CD14-positive monocyte (primary cell): Measurements from ENCODE around the gene RPL9. TPM values are rescaled to one million over a fixed set of nuclear protein-coding genes. Genes with fewer than 3 reads are reported as not detected.

Experiments
- DNase-seq, 3 donors: peaks; one replicate each; pipeline ENCODE4 v3.0.0-alpha.2; 2011 to 2022
- H2AFZ ChIP-seq: 2 replicates; pipeline ENCODE4 v1.6.0; 2012; ENCODE audit warnings: mild to moderate bottlenecking, low read depth, low read length, inconsistent platforms; ENCODE audit not compliant: insufficient read depth, poor library complexity, severe bottlenecking
- H3K27ac ChIP-seq, 2 donors: 1 replicate in 1 of 2; 2 replicates in 1 of 2; pipeline ENCODE4 v1.5.1; 2012 to 2013; ENCODE audit warnings: low read length in 2 of 2, control low read depth in 1 of 2, inconsistent platforms in 1 of 2, low read depth in 1 of 2, mild to moderate bottlenecking in 1 of 2
- H3K27me3 ChIP-seq, 2 donors: one replicate each; pipeline versions ENCODE4 v1.6.0 to v1.6.1; 2011 to 2013; ENCODE audit warnings: low read length in 2 of 2; ENCODE audit not compliant: control insufficient read depth in 2 of 2, insufficient read depth in 2 of 2
- H3K36me3 ChIP-seq, 2 donors: replicated peaks in 1 of 2; 1 replicate in 1 of 2; 2 replicates in 1 of 2; pipeline versions ENCODE4 v1.5.1 to v1.6.1; 2012 to 2013; ENCODE audit warnings: low read length in 2 of 2, control low read depth in 1 of 2, inconsistent platforms in 1 of 2, mild to moderate bottlenecking in 1 of 2; ENCODE audit not compliant: insufficient read depth in 2 of 2, control insufficient read depth in 1 of 2
- H3K4me1 ChIP-seq, 2 donors: 1 replicate in 1 of 2; 2 replicates in 1 of 2; pipeline versions ENCODE4 v1.5.1 to v1.6.1; 2012 to 2013; ENCODE audit warnings: low read length in 2 of 2, control low read depth in 1 of 2, inconsistent platforms in 1 of 2, mild to moderate bottlenecking in 1 of 2, moderate library complexity in 1 of 2; ENCODE audit not compliant: insufficient read depth in 2 of 2, control insufficient read depth in 1 of 2
- H3K4me2 ChIP-seq: replicated peaks from 2 replicates; pipeline ENCODE3; 2012; ENCODE audit warnings: low read length, moderate library complexity, mild to moderate bottlenecking; ENCODE audit not compliant: poor library complexity, severe bottlenecking; ENCODE audit errors: extremely low read depth
- H3K4me3 ChIP-seq, 3 experiments: fragments of 200-600 bp in 1 of 3; sonication (generic) in 1 of 3; replicated peaks in 1 of 3; 1 replicate in 2 of 3; 2 replicates in 1 of 3; pipeline ENCODE4 v1.5.1; 2011 to 2013; ENCODE audit warnings: low read length in 3 of 3, mild to moderate bottlenecking in 3 of 3, control low read depth in 2 of 3, low read depth in 2 of 3, inconsistent platforms in 1 of 3, moderate library complexity in 1 of 3
- H3K79me2 ChIP-seq: 2 replicates; pipeline ENCODE4 v1.6.0; 2012; ENCODE audit warnings: mild to moderate bottlenecking, control low read depth, inconsistent platforms, low read length, moderate library complexity; ENCODE audit not compliant: insufficient read depth
- H3K9ac ChIP-seq: 2 replicates; pipeline ENCODE4 v1.6.0; 2017; ENCODE audit warnings: low read length, mild to moderate bottlenecking; ENCODE audit not compliant: insufficient read depth, poor library complexity, severe bottlenecking
- H3K9me3 ChIP-seq, 2 donors: replicated peaks in 1 of 2; 1 replicate in 1 of 2; 2 replicates in 1 of 2; pipeline versions ENCODE4 v1.5.1 to v1.6.1; 2012 to 2013; ENCODE audit warnings: low read length in 2 of 2, control low read depth in 1 of 2; ENCODE audit not compliant: control insufficient read depth in 1 of 2, insufficient read depth in 1 of 2
- H4K20me1 ChIP-seq: 2 replicates; pipeline ENCODE4 v1.6.0; 2012; ENCODE audit warnings: mild to moderate bottlenecking, low read length, control low read depth, moderate library complexity; ENCODE audit not compliant: insufficient read depth
- H3K27ac Mint-ChIP-seq, 7 donors: one replicate each; pipeline ENCODE4 v1.8.0; 2020; ENCODE audit warnings: mild to moderate bottlenecking in 7 of 7, mixed read lengths in 7 of 7, moderate library complexity in 6 of 7, inconsistent platforms in 2 of 7
- H3K27me3 Mint-ChIP-seq, 3 donors: one replicate each; pipeline ENCODE4 v1.8.0; 2021 to 2022; ENCODE audit warnings: low read depth in 3 of 3, mild to moderate bottlenecking in 3 of 3, mixed read lengths in 3 of 3, moderate library complexity in 3 of 3, inconsistent platforms in 1 of 3
- H3K36me3 Mint-ChIP-seq, 2 donors: one replicate each; pipeline ENCODE4 v1.8.0; 2020; ENCODE audit warnings: mixed read lengths in 2 of 2, inconsistent platforms in 1 of 2, mild to moderate bottlenecking in 1 of 2
- H3K4me1 Mint-ChIP-seq: one replicate; pipeline ENCODE4 v1.8.0; 2020; ENCODE audit warnings: mild to moderate bottlenecking, mixed read lengths
- H3K4me3 Mint-ChIP-seq, 2 donors: one replicate each; pipeline ENCODE4 v1.8.0; 2020; ENCODE audit warnings: mild to moderate bottlenecking in 2 of 2, mixed read lengths in 2 of 2, moderate library complexity in 1 of 2
- H3K9me3 Mint-ChIP-seq, 7 donors: one replicate each; pipeline ENCODE4 v1.8.0; 2020 to 2022; ENCODE audit warnings: mixed read lengths in 7 of 7, mild to moderate bottlenecking in 6 of 7, moderate library complexity in 6 of 7, inconsistent platforms in 2 of 7
- CTCF ChIP-seq: fragments of 200-600 bp; IDR thresholded peaks from one replicate; pipeline ENCODE4 v1.8.0; 2022; ENCODE audit warnings: antibody characterized with exemption, mild to moderate bottlenecking
- WGBS: methylation state at CpG from one replicate; pipeline ENCODE4 v1.1.5; 2013; ENCODE audit warnings: missing lambda C conversion rate; ENCODE audit not compliant: insufficient coverage; 5-methylcytosine and 5-hydroxymethylcytosine counted together
- intact Hi-C, 2 donors: fragments of 100-400 bp; cut with micrococcal nuclease; formaldehyde crosslinking; loops; one replicate each; pipeline versions ENCODE4 v1.15.0 to v1.15.1; 2023
- polyA plus RNA-seq, 3 donors: library from polyadenylated mRNA; depleted of rRNA in 1 of 3; unstranded in 2 of 3; stranded (reverse) in 1 of 3; fragments of 300-500 nt in 2 of 3; fragments of >200 nt in 1 of 3; fragmentation: Illumina TruSeq in 2 of 3; gene quantifications; 1 replicate in 2 of 3; 2 replicates in 1 of 3; pipeline ENCODE4 v1.2.3, GENCODE V29; 2012 to 2021

The RPL9 gene
- polyA plus RNA-seq, 3 donors, result 821 to 1,937 (median 828) TPM

GRCh38 chr4:39410415-39410814 is 48.3 kb downstream of the RPL9 start:
- Histone ChIP-seq H3K9ac (no peak overlapping the region), H4K20me1 (no peaks in the 10 kb centered on the region), H3K9me3 (no peaks in the 10 kb centered on the region), H3K36me3 (no peaks in the 10 kb centered on the region), H3K79me2 (no peaks in the 10 kb centered on the region), H3K27me3 (no peaks in the 10 kb centered on the region), H3K4me1 (no peaks in the 10 kb centered on the region), H3K27ac (no peak overlapping the region), H3K4me3 (no peak overlapping the region), H2AFZ (peak overlapping the region; percentile 24), H3K4me2 (no peak overlapping the region)
- no peaks in the 10 kb centered on the region for H3K9me3 Mint-ChIP-seq
- no peaks in the 10 kb centered on the region for H3K4me1 Mint-ChIP-seq
- H3K36me3 Mint-ChIP-seq, result no peaks in the 10 kb centered on the region
- peaks cover 1 to 3% (median 2%) of the 10 kb centered on the region in 3 donors for H3K27me3 Mint-ChIP-seq
- intact Hi-C loops, result no loop called here
- H3K4me3 Mint-ChIP-seq, result no peak overlapping the region
- TF ChIP-seq CTCF, result no peak
- WGBS, result no CpG with 5 or more reads among the region's 5 CpGs
- H3K27ac Mint-ChIP-seq, result no peak overlapping the region
- no peak for DNase-seq

DNA sequence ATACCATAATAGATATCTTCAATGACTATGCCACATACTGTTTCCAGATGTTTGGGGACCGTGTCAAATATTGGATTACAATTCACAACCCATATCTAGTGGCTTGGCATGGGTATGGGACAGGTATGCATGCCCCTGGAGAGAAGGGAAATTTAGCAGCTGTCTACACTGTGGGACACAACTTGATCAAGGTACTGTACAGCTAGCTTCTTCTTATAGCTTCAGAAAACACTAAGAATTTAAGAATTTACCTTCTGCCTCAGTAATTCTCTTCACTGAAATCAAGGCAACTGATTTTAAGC is 51.2 kb downstream of the RPL9 start:
- no CpG with 5 or more reads among the region's 1 CpG for WGBS
- intact Hi-C loops, result no loop called here
- H3K9ac ChIP-seq, result no peak overlapping the region

More for the DNA sequence above, 51.2 kb downstream of the RPL9 start:
- no peak overlapping the region for H3K27ac ChIP-seq
- H3K4me1 ChIP-seq, result no peaks in the 10 kb centered on the region
- Mint-ChIP-seq H3K9me3 (no peaks in the 10 kb centered on the region), H3K4me1 (no peaks in the 10 kb centered on the region), H3K36me3 (no peaks in the 10 kb centered on the region), H3K4me3 (no peak overlapping the region), H3K27ac (no peak overlapping the region), H3K27me3 (peaks cover 1 to 3% (median 2%) of the 10 kb centered on the region in 3 donors)
- H3K4me3 ChIP-seq, result no peak overlapping the region
- no peaks in the 10 kb centered on the region for H3K27me3 ChIP-seq
- H3K4me2 ChIP-seq, result no peak overlapping the region
- H3K36me3 ChIP-seq, result no peaks in the 10 kb centered on the region
- no peaks in the 10 kb centered on the region for H3K9me3 ChIP-seq
- no peaks in the 10 kb centered on the region for H3K79me2 ChIP-seq
- DNase-seq, result no peak
- no peak for TF ChIP-seq CTCF
- no peaks in the 10 kb centered on the region for H4K20me1 ChIP-seq
- no peak overlapping the region for H2AFZ ChIP-seq
